ENCODE data around the gene TOB1.

Gene TOB1

GRCh38 chr17:50844117-50844700 is 21.9 kb downstream of the TOB1 start:
- peak; percentile 22 for DNase-seq

GRCh38 chr17:50843150-50843905 is 22.8 kb downstream of the TOB1 start:
- DNase-seq: no peak

- no peak for DNase-seq
Observed at GRCh38 chr17:50842506-50843149, 23.5 kb downstream of the TOB1 start.

- DNase-seq: peak; percentile 81
Observed at GRCh38 chr17:50841949-50842354, 24.2 kb downstream of the TOB1 start.

- DNase-seq: no peak
Observed at GRCh38 chr17:50841277-50841948, 24.7 kb downstream of the TOB1 start.

- DNase-seq: no peak
Observed at GRCh38 chr17:50840311-50840851, 25.8 kb downstream of the TOB1 start.

- DNase-seq: no peak
Observed at GRCh38 chr17:50839591-50840310, 26.4 kb downstream of the TOB1 start.

GRCh38 chr17:50837980-50838954 is 27.9 kb downstream of the TOB1 start:
- peak; percentile 64 for DNase-seq

GRCh38 chr17:50837286-50837979 is 28.7 kb downstream of the TOB1 start:
- DNase-seq: no peak

GRCh38 chr17:50836826-50837225 is 29.3 kb downstream of the TOB1 start:
- no peak for DNase-seq

- no peak for DNase-seq
Observed at GRCh38 chr17:50835301-50836234, 30.6 kb downstream of the TOB1 start, which contains the start of gene WFIKKN2. TSS of gene WFIKKN2 (plus strand) at chr17:50835586. CDS start at chr17:50835938, 352 bp downstream.

- DNase-seq: no peak
Observed at GRCh38 chr17:50834429-50835300, 31.5 kb downstream of the TOB1 start.

- DNase-seq: no peak
Observed at GRCh38 chr17:50833510-50834428, 32.4 kb downstream of the TOB1 start.

GRCh38 chr17:50832864-50833381 is 33.2 kb downstream of the TOB1 start:
- DNase-seq: no peak

GRCh38 chr17:50832267-50832863 is 33.8 kb downstream of the TOB1 start:
- no peak for DNase-seq

GRCh38 chr17:50831471-50831928 is 34.7 kb downstream of the TOB1 start:
- no peak for DNase-seq

Measured in midbrain (tissue), 1 donor.